H1 (cell line): ENCODE results near the gene CPLANE2. TPM values are rescaled to one million over a fixed set of nuclear protein-coding genes. Genes with fewer than 3 reads are reported as not detected.

Source experiments
- CTCF ChIA-PET: fragments of 300-600 bp; sonication (Branson Sonifier 250); formaldehyde crosslinking; loops from one replicate; lab custom pipeline; 2021; ENCODE audit not compliant: partially characterized antibody; lab: Charles Lee
- POLR2A ChIA-PET: fragments of 300-600 bp; sonication (Branson Sonifier 250); formaldehyde crosslinking; loops from one replicate; lab custom pipeline; 2021; ENCODE audit warnings: inconsistent platforms; ENCODE audit not compliant: partially characterized antibody; lab: Charles Lee
- DNase-seq, 2 experiments: peaks; one replicate each; pipeline versions ENCODE4 v3.0.0 to v3.0.0-alpha.2; 2010 to 2022; ENCODE audit warnings: low spot score in 2 of 2, low read depth in 1 of 2, mixed read lengths in 1 of 2
- FAIRE-seq: peaks from 2 replicates; lab custom pipeline; 2011; peaks lifted over from hg19 to GRCh38; lab: Jason Lieb, UNC
- H2AFZ ChIP-seq: 2 replicates; pipeline ENCODE4 v1.8.1; 2012; ENCODE audit warnings: low read length, inconsistent platforms
- H2AK5ac ChIP-seq: 2 replicates; pipeline ENCODE4 v1.6.1; 2013; ENCODE audit warnings: low read depth, low read length
- H2BK120ac ChIP-seq: replicated peaks from 2 replicates; pipeline ENCODE3; 2013; ENCODE audit warnings: low read depth, low read length, inconsistent platforms
- H2BK12ac ChIP-seq: 2 replicates; pipeline ENCODE4 v1.6.1; 2013; ENCODE audit warnings: low read depth, low read length
- H2BK15ac ChIP-seq: 2 replicates; pipeline ENCODE4 v1.6.1; 2013; ENCODE audit warnings: low read length
- H2BK20ac ChIP-seq: 2 replicates; pipeline ENCODE4 v1.6.1; 2013; ENCODE audit warnings: low read length
- H2BK5ac ChIP-seq: 2 replicates; pipeline ENCODE4 v1.6.1; 2013; ENCODE audit warnings: low read depth, low read length
- H3K14ac ChIP-seq: 2 replicates; pipeline ENCODE4 v1.6.1; 2013; ENCODE audit warnings: inconsistent platforms; ENCODE audit not compliant: insufficient read length
- H3K18ac ChIP-seq: 2 replicates; pipeline ENCODE4 v1.6.1; 2013; ENCODE audit warnings: low read length; ENCODE audit errors: extremely low read depth
- H3K23ac ChIP-seq: 2 replicates; pipeline ENCODE4 v1.6.1; 2013; ENCODE audit warnings: inconsistent platforms; ENCODE audit not compliant: insufficient read length
- H3K23me2 ChIP-seq: 2 replicates; pipeline ENCODE4 v1.6.1; 2013; ENCODE audit warnings: low read depth, low read length
- H3K27ac ChIP-seq: 2 replicates; pipeline ENCODE4 v1.6.1; 2011; ENCODE audit warnings: low read depth, low read length, inconsistent platforms
- H3K27me3 ChIP-seq, 4 experiments: replicated peaks in 1 of 4; 1 replicate in 1 of 4; 2 replicates in 3 of 4; pipeline versions ENCODE4 v1.6.1 to v1.8.1; 2011 to 2013; ENCODE audit warnings: low read length in 3 of 4, mild to moderate bottlenecking in 3 of 4, inconsistent platforms in 2 of 4, mixed read lengths in 2 of 4, moderate library complexity in 1 of 4; ENCODE audit not compliant: control insufficient read depth in 3 of 4, insufficient read depth in 3 of 4; ENCODE audit errors: extremely low read depth in 1 of 4
- H3K36me3 ChIP-seq, 4 experiments: 2 replicates each; pipeline versions ENCODE4 v1.6.1 to v1.8.1; 2011 to 2013; ENCODE audit warnings: mild to moderate bottlenecking in 4 of 4, low read length in 3 of 4, moderate library complexity in 2 of 4, control low read depth in 1 of 4, inconsistent platforms in 1 of 4; ENCODE audit not compliant: insufficient read depth in 4 of 4, control insufficient read depth in 2 of 4
- H3K4ac ChIP-seq: replicated peaks from 2 replicates; pipeline ENCODE3; 2013; ENCODE audit warnings: low read length, low read depth, mixed read lengths, inconsistent platforms; ENCODE audit not compliant: insufficient read length
- H3K4me1 ChIP-seq, 4 experiments: replicated peaks in 1 of 4; 1 replicate in 1 of 4; 2 replicates in 3 of 4; pipeline versions ENCODE4 v1.6.1 to v1.8.1; 2011 to 2013; ENCODE audit warnings: low read length in 3 of 4, inconsistent platforms in 2 of 4, mixed read lengths in 1 of 4; ENCODE audit not compliant: insufficient read depth in 4 of 4, control insufficient read depth in 3 of 4
- H3K4me2 ChIP-seq, 2 experiments: 2 replicates each; pipeline versions ENCODE4 v1.6.1 to v1.8.1; 2011 to 2013; ENCODE audit warnings: low read depth in 2 of 2, low read length in 2 of 2, control low read depth in 1 of 2, inconsistent platforms in 1 of 2, mild to moderate bottlenecking in 1 of 2; ENCODE audit not compliant: insufficient read depth in 1 of 2
- H3K4me3 ChIP-seq, 4 experiments: fragments of 200-600, 300-600 bp in 1 of 4; sonication (generic), shearing (Covaris generic), sonication (Bioruptor Twin) in 1 of 4; 2 replicates each; pipeline versions ENCODE4 v1.5.1 to v1.8.1; 2011 to 2016; ENCODE audit warnings: low read length in 4 of 4, low read depth in 3 of 4, control low read depth in 2 of 4, inconsistent platforms in 2 of 4, mild to moderate bottlenecking in 2 of 4, mixed read lengths in 1 of 4, moderate library complexity in 1 of 4; ENCODE audit not compliant: insufficient read depth in 2 of 4; ENCODE audit errors: extremely low read depth in 1 of 4
- H3K56ac ChIP-seq: replicated peaks from 2 replicates; pipeline ENCODE3; 2013; ENCODE audit warnings: low read depth, mild to moderate bottlenecking, mixed read lengths, low read length, inconsistent platforms; ENCODE audit not compliant: insufficient read length
- H3K79me1 ChIP-seq: 2 replicates; pipeline ENCODE4 v1.6.1; 2013; ENCODE audit warnings: low read depth, low read length, control low read depth
- H3K79me2 ChIP-seq, 2 experiments: 2 replicates each; pipeline versions ENCODE4 v1.6.1 to v1.8.1; 2012 to 2013; ENCODE audit warnings: low read length in 2 of 2, mild to moderate bottlenecking in 2 of 2, inconsistent platforms in 1 of 2; ENCODE audit not compliant: insufficient read depth in 2 of 2, control insufficient read depth in 1 of 2
- H3K9ac ChIP-seq, 4 experiments: replicated peaks in 1 of 4; 1 replicate in 1 of 4; 2 replicates in 3 of 4; pipeline versions ENCODE4 v1.6.1 to v1.8.1; 2011 to 2013; ENCODE audit warnings: low read depth in 3 of 4, low read length in 3 of 4, control low read depth in 2 of 4, mild to moderate bottlenecking in 2 of 4, moderate library complexity in 2 of 4, inconsistent platforms in 1 of 4; ENCODE audit errors: extremely low read depth in 1 of 4
- H3K9me3 ChIP-seq, 2 experiments: 2 replicates each; pipeline versions ENCODE4 v1.6.1 to v1.8.1; 2012 to 2013; ENCODE audit warnings: mild to moderate bottlenecking in 2 of 2, moderate library complexity in 2 of 2, control low read depth in 1 of 2, inconsistent platforms in 1 of 2, low read depth in 1 of 2, low read length in 1 of 2, mixed read lengths in 1 of 2; ENCODE audit not compliant: insufficient read depth in 2 of 2
- H4K20me1 ChIP-seq, 2 experiments: replicated peaks in 1 of 2; 2 replicates each; pipeline versions ENCODE3 to v1.8.1; 2011 to 2013; ENCODE audit warnings: inconsistent platforms in 2 of 2, low read length in 2 of 2, mild to moderate bottlenecking in 1 of 2; ENCODE audit not compliant: insufficient read depth in 2 of 2, control insufficient read depth in 1 of 2
- H4K5ac ChIP-seq: 2 replicates; pipeline ENCODE4 v1.6.1; 2013; ENCODE audit warnings: low read length, low read depth, mixed read lengths, inconsistent platforms; ENCODE audit not compliant: insufficient read length
- H4K8ac ChIP-seq: 2 replicates; pipeline ENCODE4 v1.8.0; 2013; ENCODE audit warnings: mild to moderate bottlenecking, moderate library complexity, low read length, inconsistent platforms; ENCODE audit not compliant: insufficient read depth; ENCODE audit errors: extremely low read depth
- H4K91ac ChIP-seq: replicated peaks from 2 replicates; pipeline ENCODE3; 2013; ENCODE audit warnings: low read length, mixed read lengths, inconsistent platforms; ENCODE audit not compliant: insufficient read length
- ZNF274 ChIP-seq: IDR thresholded peaks from 2 replicates; pipeline ENCODE4 v1.7.0; 2012; ENCODE audit warnings: low read length, borderline replicate concordance; ENCODE audit errors: extremely low read depth
- WGBS, 2 experiments: shearing (Covaris generic) in 1 of 2; methylation state at CpG; one replicate each; pipeline versions ENCODE4 v1.1.6 to v1.1.7; 2013 to 2015; ENCODE audit warnings: low lambda C conversion rate in 2 of 2, mixed read lengths in 2 of 2, inconsistent platforms in 1 of 2, low coverage in 1 of 2, missing lambda C conversion rate in 1 of 2; ENCODE audit not compliant: insufficient replicate concordance in 2 of 2, insufficient coverage in 1 of 2, insufficient read length in 1 of 2; ENCODE audit errors: extremely low coverage in 1 of 2, missing lambda C conversion rate in 1 of 2; 5-methylcytosine and 5-hydroxymethylcytosine counted together
- polyA plus RNA-seq, 7 experiments: library from polyadenylated mRNA; depleted of rRNA in 3 of 7; stranded (reverse) in 5 of 7; unstranded in 2 of 7; fragments of >200 nt in 5 of 7; fragments of 200-250 nt in 2 of 7; gene quantifications; 1 replicate in 5 of 7; 2 replicates in 1 of 7; 4 replicates in 1 of 7; pipeline versions ENCODE4 v1.2.1 to v1.2.3, GENCODE V29; 2011 to 2013; ENCODE audit warnings: missing spikeins in 2 of 7, mixed read lengths in 2 of 7
- total RNA-seq: library from RNA; stranded (reverse); fragmentation: NEBNext Ultra II Directional; extraction: Animal tissue kit (Norgen Biotek cat#: 25700); gene quantifications from 2 replicates; pipeline ENCODE4 v1.2.1, GENCODE V29; 2021

The CPLANE2 gene
- total and polyA plus RNA-seq, 2 of the 8 experiments (the other 6 are each of a cell fraction or from before 2014, with no cell fraction given), result 2.3 to 2.5 TPM

DNA sequence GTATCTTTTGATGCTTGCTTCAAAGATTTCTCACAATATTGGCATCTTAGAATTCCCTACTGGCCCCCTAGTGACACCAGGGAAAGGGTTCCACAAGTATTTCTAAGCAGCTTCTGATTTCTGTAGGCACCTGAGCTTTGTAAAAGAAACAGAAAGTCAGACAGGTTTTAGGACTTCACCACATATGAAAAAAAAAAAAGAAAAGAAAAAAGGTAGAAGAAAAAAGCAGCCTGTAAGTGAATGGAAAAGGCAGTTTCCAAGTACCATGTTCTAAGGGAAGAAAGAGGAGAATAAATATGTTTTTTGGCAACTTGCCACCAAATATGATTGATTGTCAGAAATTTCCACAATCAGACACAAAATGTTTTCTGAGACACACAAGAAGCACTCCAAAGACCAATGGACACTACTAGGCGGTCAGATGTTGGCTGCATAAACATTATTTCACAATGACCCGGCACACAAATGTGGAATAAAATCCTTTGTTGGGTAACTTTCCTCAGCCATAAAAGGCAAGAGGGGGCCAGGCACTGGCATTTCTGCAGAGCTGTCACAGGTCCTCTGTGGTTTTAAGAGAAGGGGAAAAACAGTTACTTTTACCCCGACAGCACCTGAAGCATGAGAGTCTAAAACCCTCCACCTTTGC is 12.7 kb upstream of the CPLANE2 start:
- Histone ChIP-seq H3K79me1 (no peaks in the 10 kb centered on the region), H3K79me2 (no peaks in the 10 kb centered on the region), H2BK12ac (no peak overlapping the region), H3K27me3 (no peaks in the 10 kb centered on the region), H2AK5ac (no peak overlapping the region), H4K20me1 (peaks cover 0 to 3% of the 10 kb centered on the region in 2 experiments), H4K91ac (no peak overlapping the region), H4K5ac (no peak overlapping the region), H2BK20ac (no peak overlapping the region), H2AFZ (no peak overlapping the region), H3K18ac (no peak overlapping the region), H3K14ac (no peak overlapping the region), H4K8ac (no peak overlapping the region), H2BK5ac (no peak overlapping the region), H3K4me1 (no peaks in the 10 kb centered on the region), H3K36me3 (peaks cover 2 to 20% (median 14%) of the 10 kb centered on the region in 4 experiments; a peak in 6 of 8 replicates), H2BK15ac (no peak overlapping the region), H3K9me3 (no peaks in the 10 kb centered on the region), H3K23ac (no peak overlapping the region), H3K23me2 (no peaks in the 10 kb centered on the region), H3K56ac (no peak overlapping the region), H3K9ac (no peak overlapping the region), H2BK120ac (no peak overlapping the region), H3K4me2 (no peak overlapping the region), H3K4ac (no peak overlapping the region), H3K27ac (no peak overlapping the region), H3K4me3 (no peak overlapping the region)
- POLR2A ChIA-PET, result no interaction called here
- no peak for FAIRE-seq
- WGBS, 2 experiments, result 92% methylated on average over 3 of the region's 3 CpGs; no CpG with 5 or more reads in 1 of the 2 experiments
- CTCF ChIA-PET, result interaction anchor here (0.5 to 9.0 kb wide), 4 partner anchors 16 to 224 kb away, joined by 3 to 106 read pairs (median 8); partner anchors contain the start of gene CPLANE2
- DNase-seq, result no peak
- no peak for TF ChIP-seq ZNF274
